ENCODE measurements around the gene PDE3A. TPM values are rescaled to one million over a fixed set of nuclear protein-coding genes. Genes with fewer than 3 reads are reported as not detected.

The PDE3A gene
- total and polyA plus RNA-seq, 2 of the 4 experiments (the other 2 are of a cell fraction) = 0.09 to 0.18 TPM

- no peak overlapping the region for H3K23ac ChIP-seq (ENCODE audit: low read depth, low read length)
- no peak overlapping the region for H3K18ac ChIP-seq (ENCODE audit: low read depth, low read length)
- intact Hi-C loops (cut with micrococcal nuclease) = no loop called here
- ChIA-PET CTCF (no interaction called here), POLR2A (ENCODE audit: unreplicated experiment) (no interaction called here)
- H2BK20ac ChIP-seq (ENCODE audit: low read depth, low read length) = no peak overlapping the region
- H4K20me1 ChIP-seq (ENCODE audit: insufficient read depth, low read length) = no peaks in the 10 kb centered on the region
- no peaks in the 10 kb centered on the region for H3K79me1 ChIP-seq (ENCODE audit: low read depth in 1 of 2, low read length in 2 of 2)
- no peak overlapping the region for H2BK120ac ChIP-seq (ENCODE audit: low read depth, low read length)
- no peak overlapping the region for H2AK5ac ChIP-seq (ENCODE audit: low read depth, low read length)
- no peak overlapping the region for H4K5ac ChIP-seq (ENCODE audit: low read depth, low read length)
- no peaks in the 10 kb centered on the region for H3K27me3 ChIP-seq (ENCODE audit: control insufficient read depth, insufficient read depth, low read length)
- H4K91ac ChIP-seq (ENCODE audit: insufficient read depth, low read depth, low read length) = no peak overlapping the region
- no peak overlapping the region for H3K9ac ChIP-seq (ENCODE audit: low read depth, low read length)
- no peak overlapping the region for H2BK5ac ChIP-seq (ENCODE audit: low read depth, low read length, poor library complexity, severe bottlenecking)
- no peak overlapping the region for H2AK9ac ChIP-seq (replicated peaks; ENCODE audit: low read depth, low read length, poor library complexity)
- no peaks in the 10 kb centered on the region; the same call in 1 of the 2 replicates for H3K4me1 ChIP-seq (ENCODE audit: control insufficient read depth, insufficient read depth, low read length)
- no TSS peak for BruUV-seq (replicated peaks)
- dilution Hi-C loops (cut with HindIII; ENCODE audit: low sequenced_read_pairs, unreplicated experiment) = no loop called here
- no peak overlapping the region for H3K4ac ChIP-seq (ENCODE audit: low read depth, low read length)
- H4K8ac ChIP-seq (ENCODE audit: low read depth in 2 of 2, low read length in 2 of 2) = no peak overlapping the region
- no peak overlapping the region for H3K4me2 ChIP-seq (ENCODE audit: low read depth, low read length)
- no peak overlapping the region for H3K27ac ChIP-seq (ENCODE audit: insufficient read depth, low read length)
- no peak overlapping the region for H3K56ac ChIP-seq (ENCODE audit: extremely low read depth, insufficient read depth, low read length)
- WGBS, 2 experiments (ENCODE audit: extremely low coverage in 2 of 2, insufficient read length in 1 of 2) = 100% methylated on average over 1 of the region's 3 CpGs; no CpG with 5 or more reads in 1 of the 2 experiments
- no peak for DNase-seq
- no peak overlapping the region for H3K14ac ChIP-seq (replicated peaks; ENCODE audit: low read depth, low read length)
- no peaks in the 10 kb centered on the region for H3K9me3 ChIP-seq (ENCODE audit: control insufficient read depth, insufficient read depth, low read length)
- no peaks in the 10 kb centered on the region for H3K36me3 ChIP-seq (ENCODE audit: control insufficient read depth, insufficient read depth, low read length)
- no peak overlapping the region for H2AFZ ChIP-seq (replicated peaks; ENCODE audit: low read length, poor library complexity)
- no peak for ATAC-seq (ENCODE audit: low read depth)
- H2BK15ac ChIP-seq (ENCODE audit: low read depth, low read length) = no peak overlapping the region
- no peak overlapping the region for H3K4me3 ChIP-seq (ENCODE audit: insufficient read depth, low read depth, low read length)
- no peak for TF ChIP-seq RFX5 (IDR thresholded peaks at IDR 0.05; ENCODE audit: low read depth, low read length)
- TF ChIP-seq CEBPB (IDR thresholded peaks at IDR 0.05; ENCODE audit: low read depth, low read length) = peak; percentile 54
- no peak for TF ChIP-seq SMC3 (IDR thresholded peaks at IDR 0.05; ENCODE audit: low read depth, low read length)
- no peak for TF ChIP-seq CHD1 (IDR thresholded peaks at IDR 0.05; ENCODE audit: low read depth, low read length)
- no peaks in the 10 kb centered on the region for H3K9me1 ChIP-seq (ENCODE audit: insufficient read depth, low read length)
- in situ Hi-C loops (cut with MboI; ENCODE audit: low sequenced_read_pairs) = no loop called here
Measured at GRCh38 chr12:20513189-20513588, 144.9 kb downstream of the PDE3A start.

Data from IMR-90 (cell line).